GM12878 (cell line): ENCODE data around the gene KIFC1. TPM values are rescaled to one million over a fixed set of nuclear protein-coding genes. Genes with fewer than 3 reads are reported as not detected.

Experiments used
- CBX5 ChIP-seq: sonication (generic); IDR thresholded peaks from 2 replicates; pipeline ENCODE4 v1.6.1; 2016; ENCODE audit warnings: low read depth, moderate library complexity, mild to moderate bottlenecking, inconsistent platforms
- CREB1 ChIP-seq: IDR thresholded peaks from 2 replicates; pipeline ENCODE4 v1.6.1; 2012; ENCODE audit warnings: low read depth, mild to moderate bottlenecking, inconsistent platforms
- EED ChIP-seq: sonication (generic); IDR thresholded peaks from 2 replicates; pipeline ENCODE4 v1.6.1; 2016; ENCODE audit warnings: antibody characterized with exemption, low read depth
- IKZF2 ChIP-seq, 2 experiments: fragments of 450-650 bp; IDR thresholded peaks; 2 replicates each; pipeline ENCODE4 v1.6.1; 2017; ENCODE audit warnings: mild to moderate bottlenecking in 2 of 2, moderate library complexity in 2 of 2
- MEF2A ChIP-seq: IDR thresholded peaks from 2 replicates; pipeline ENCODE4 v1.6.1; 2011; ENCODE audit warnings: low read depth, mild to moderate bottlenecking, low read length, moderate library complexity; ENCODE audit not compliant: insufficient read depth
- MTA2 ChIP-seq: fragments of 450-650 bp; IDR thresholded peaks from 2 replicates; pipeline ENCODE4 v1.6.1; 2016; ENCODE audit warnings: low read depth, mild to moderate bottlenecking, moderate library complexity
- NBN ChIP-seq: fragments of 450-650 bp; IDR thresholded peaks from 2 replicates; pipeline ENCODE4 v1.6.1; 2016
- NRF1 ChIP-seq: conservative IDR thresholded peaks from 2 replicates; pipeline ENCODE4 v1.6.1; 2011; ENCODE audit warnings: mild to moderate bottlenecking, low read depth, low read length, improper control_type of control experiment
- RAD51 ChIP-seq: fragments of 450-650 bp; IDR thresholded peaks from 2 replicates; pipeline ENCODE4 v1.6.1; 2016; ENCODE audit warnings: moderate library complexity, mild to moderate bottlenecking, inconsistent platforms
- RELB ChIP-seq: fragments of 450-650 bp; IDR thresholded peaks from 2 replicates; pipeline ENCODE4 v1.6.1; 2017; ENCODE audit warnings: low read depth, mild to moderate bottlenecking, moderate library complexity
- SIX5 ChIP-seq: IDR thresholded peaks from 2 replicates; pipeline ENCODE4 v1.6.1; 2011; ENCODE audit warnings: mild to moderate bottlenecking, low read depth, low read length, moderate library complexity; ENCODE audit not compliant: severe bottlenecking
- STAT1 ChIP-seq: fragments of 450-650 bp; conservative IDR thresholded peaks from 2 replicates; pipeline ENCODE4 v1.6.1; 2014; ENCODE audit warnings: antibody characterized with exemption, mild to moderate bottlenecking
- TCF3 ChIP-seq: IDR thresholded peaks from 2 replicates; pipeline ENCODE4 v1.6.1; 2012; ENCODE audit warnings: low read depth, mild to moderate bottlenecking, low read length, borderline replicate concordance; ENCODE audit not compliant: insufficient read depth
- ZNF207 ChIP-seq: fragments of 450-650 bp; IDR thresholded peaks from 2 replicates; pipeline ENCODE4 v1.6.1; 2014; ENCODE audit warnings: antibody characterized with exemption, mild to moderate bottlenecking, borderline replicate concordance
- ZNF384 ChIP-seq: IDR thresholded peaks from 2 replicates; pipeline ENCODE4 v1.6.1; 2012; ENCODE audit warnings: low read depth, mild to moderate bottlenecking, low read length, improper control_type of control experiment, borderline replicate concordance
- polyA plus RNA-seq, 11 experiments: library from polyadenylated mRNA; depleted of rRNA in 4 of 11; unstranded in 6 of 11; stranded (reverse) in 5 of 11; fragments of >200 nt; fragmentation: Nextera tagmentation in 4 of 11; fragmentation: Illumina TruSeq in 1 of 11; extraction: Ambion mirVana in 4 of 11; extraction: Trizol in 1 of 11; gene quantifications; 1 replicate in 1 of 11; 2 replicates in 10 of 11; pipeline versions ENCODE4 v1.2.1 to v1.2.3, GENCODE V29; 2011 to 2016; ENCODE audit warnings: inconsistent platforms in 2 of 11, missing spikeins in 2 of 11, low read depth in 1 of 11
- total RNA-seq, 4 experiments: library from RNA; depleted of rRNA in 3 of 4; stranded (reverse); fragments of >200 nt in 3 of 4; fragmentation: Illumina TruSeq in 1 of 4; extraction: Trizol in 1 of 4; gene quantifications; 2 replicates each; pipeline versions ENCODE4 v1.2.1 to v1.2.3, GENCODE V29; 2013 to 2021
- TF ChIP-seq, protein P1 (sequence below): fragments of 450-650 bp; IDR thresholded peaks from 2 replicates; pipeline ENCODE4 v1.6.1; 2017; ENCODE audit warnings: mild to moderate bottlenecking, low read depth, inconsistent platforms; ENCODE audit not compliant: poor library complexity, severe bottlenecking
- TF ChIP-seq, protein P2 (sequence below): fragments of 450-650 bp; IDR thresholded peaks from 2 replicates; pipeline ENCODE4 v1.6.1; 2017; ENCODE audit warnings: mild to moderate bottlenecking, moderate library complexity

Gene KIFC1
- total and polyA plus RNA-seq, 10 of the 15 experiments (the other 5 are each of a cell fraction or from before 2014, with no cell fraction given), result 1.8 to 87.4 (median 54.4) TPM

DNA sequence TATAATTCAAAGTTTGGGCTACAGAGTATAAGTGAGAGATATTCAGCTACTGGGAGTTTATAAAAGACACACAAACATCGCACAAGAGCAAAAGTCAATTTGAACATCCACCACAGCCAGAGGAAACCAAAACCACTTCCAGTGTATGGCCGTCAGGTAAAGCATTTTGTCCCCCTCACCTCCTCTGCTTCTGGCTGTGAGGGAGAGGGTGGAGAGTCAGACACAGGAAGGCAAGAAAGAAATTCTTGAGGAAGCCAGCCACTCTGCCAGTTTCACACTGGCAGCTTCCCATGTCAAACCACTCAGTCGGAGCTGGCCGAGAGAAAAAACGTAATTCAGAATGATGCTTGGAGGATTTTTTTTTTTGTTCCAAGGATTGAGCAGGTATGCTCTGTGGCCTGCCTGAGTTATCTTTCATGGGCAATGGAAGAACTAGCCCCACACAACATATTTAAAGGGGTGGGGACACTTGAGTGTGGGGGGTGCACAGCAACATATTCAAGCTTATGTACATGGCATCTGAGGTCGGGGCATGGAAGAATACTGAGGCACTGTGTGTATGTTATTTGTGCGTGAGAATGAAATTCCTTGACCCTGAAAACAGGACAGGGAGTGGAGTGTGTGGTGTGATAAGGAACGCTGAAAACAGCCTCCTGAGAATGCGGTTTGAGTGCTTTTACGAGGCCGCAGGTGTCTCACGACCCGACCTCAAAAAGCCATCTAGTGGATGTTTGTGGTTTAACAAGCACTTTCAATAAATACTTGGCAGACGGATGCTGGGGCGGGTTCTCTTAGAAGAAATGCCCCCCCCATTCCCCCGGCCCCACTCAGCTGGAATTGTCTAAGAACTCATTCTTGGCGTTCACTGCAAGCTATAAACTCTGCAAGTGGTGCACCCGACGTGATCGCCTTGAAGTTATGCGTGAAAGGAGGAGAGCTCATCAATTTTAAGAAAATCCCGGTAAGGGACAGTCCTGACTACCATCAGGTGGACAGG lies 46.6 kb upstream of the KIFC1 start (continued):
- no peak for TF ChIP-seq ZNF207
- no peak for TF ChIP-seq ZNF384
- no peak for TF ChIP-seq RAD51
- peak; percentile 63; the same call in 1 of the 2 replicates for TF ChIP-seq EED
- peak; percentile 57; the same call in 1 of the 2 replicates for TF ChIP-seq NBN
- TF ChIP-seq CREB1, result 0 out of 2 replicates have a peak, but pooled peaks have one; percentile 28
- peak; percentile 72 to 77; a peak in 3 of 4 replicates for TF ChIP-seq IKZF2 (IDR thresholded peaks at IDR 0.05)
- TF ChIP-seq MEF2A, result 0 out of 2 replicates have a peak, but pooled peaks have one; percentile 25
- 0 out of 2 replicates have a peak, but pooled peaks have one; percentile 14 for TF ChIP-seq MTA2
- TF ChIP-seq STAT1, result no peak
- peak; percentile 42; the same call in 1 of the 2 replicates for TF ChIP-seq RELB
- TF ChIP-seq, protein P1, sequence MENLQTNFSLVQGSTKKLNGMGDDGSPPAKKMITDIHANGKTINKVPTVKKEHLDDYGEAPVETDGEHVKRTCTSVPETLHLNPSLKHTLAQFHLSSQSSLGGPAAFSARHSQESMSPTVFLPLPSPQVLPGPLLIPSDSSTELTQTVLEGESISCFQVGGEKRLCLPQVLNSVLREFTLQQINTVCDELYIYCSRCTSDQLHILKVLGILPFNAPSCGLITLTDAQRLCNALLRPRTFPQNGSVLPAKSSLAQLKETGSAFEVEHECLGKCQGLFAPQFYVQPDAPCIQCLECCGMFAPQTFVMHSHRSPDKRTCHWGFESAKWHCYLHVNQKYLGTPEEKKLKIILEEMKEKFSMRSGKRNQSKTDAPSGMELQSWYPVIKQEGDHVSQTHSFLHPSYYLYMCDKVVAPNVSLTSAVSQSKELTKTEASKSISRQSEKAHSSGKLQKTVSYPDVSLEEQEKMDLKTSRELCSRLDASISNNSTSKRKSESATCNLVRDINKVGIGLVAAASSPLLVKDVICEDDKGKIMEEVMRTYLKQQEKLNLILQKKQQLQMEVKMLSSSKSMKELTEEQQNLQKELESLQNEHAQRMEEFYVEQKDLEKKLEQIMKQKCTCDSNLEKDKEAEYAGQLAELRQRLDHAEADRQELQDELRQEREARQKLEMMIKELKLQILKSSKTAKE, result peak; percentile 83
- TF ChIP-seq NRF1, result no peak
- TF ChIP-seq SIX5, result no peak
- TF ChIP-seq, protein P2, sequence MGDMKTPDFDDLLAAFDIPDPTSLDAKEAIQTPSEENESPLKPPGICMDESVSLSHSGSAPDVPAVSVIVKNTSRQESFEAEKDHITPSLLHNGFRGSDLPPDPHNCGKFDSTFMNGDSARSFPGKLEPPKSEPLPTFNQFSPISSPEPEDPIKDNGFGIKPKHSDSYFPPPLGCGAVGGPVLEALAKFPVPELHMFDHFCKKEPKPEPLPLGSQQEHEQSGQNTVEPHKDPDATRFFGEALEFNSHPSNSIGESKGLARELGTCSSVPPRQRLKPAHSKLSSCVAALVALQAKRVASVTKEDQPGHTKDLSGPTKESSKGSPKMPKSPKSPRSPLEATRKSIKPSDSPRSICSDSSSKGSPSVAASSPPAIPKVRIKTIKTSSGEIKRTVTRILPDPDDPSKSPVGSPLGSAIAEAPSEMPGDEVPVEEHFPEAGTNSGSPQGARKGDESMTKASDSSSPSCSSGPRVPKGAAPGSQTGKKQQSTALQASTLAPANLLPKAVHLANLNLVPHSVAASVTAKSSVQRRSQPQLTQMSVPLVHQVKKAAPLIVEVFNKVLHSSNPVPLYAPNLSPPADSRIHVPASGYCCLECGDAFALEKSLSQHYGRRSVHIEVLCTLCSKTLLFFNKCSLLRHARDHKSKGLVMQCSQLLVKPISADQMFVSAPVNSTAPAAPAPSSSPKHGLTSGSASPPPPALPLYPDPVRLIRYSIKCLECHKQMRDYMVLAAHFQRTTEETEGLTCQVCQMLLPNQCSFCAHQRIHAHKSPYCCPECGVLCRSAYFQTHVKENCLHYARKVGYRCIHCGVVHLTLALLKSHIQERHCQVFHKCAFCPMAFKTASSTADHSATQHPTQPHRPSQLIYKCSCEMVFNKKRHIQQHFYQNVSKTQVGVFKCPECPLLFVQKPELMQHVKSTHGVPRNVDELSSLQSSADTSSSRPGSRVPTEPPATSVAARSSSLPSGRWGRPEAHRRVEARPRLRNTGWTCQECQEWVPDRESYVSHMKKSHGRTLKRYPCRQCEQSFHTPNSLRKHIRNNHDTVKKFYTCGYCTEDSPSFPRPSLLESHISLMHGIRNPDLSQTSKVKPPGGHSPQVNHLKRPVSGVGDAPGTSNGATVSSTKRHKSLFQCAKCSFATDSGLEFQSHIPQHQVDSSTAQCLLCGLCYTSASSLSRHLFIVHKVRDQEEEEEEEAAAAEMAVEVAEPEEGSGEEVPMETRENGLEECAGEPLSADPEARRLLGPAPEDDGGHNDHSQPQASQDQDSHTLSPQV, result no peak
- 0 out of 2 replicates have a peak, but pooled peaks have one; percentile 39 for TF ChIP-seq TCF3
- no peak for TF ChIP-seq CBX5
